Effector CD8-positive, alpha-beta T cell (primary cell): ENCODE data around the gene MGAT4A.
A peak's percentile ranks its signal among the peaks of the same experiment; 100 is the strongest.

Experiments used
- DNase-seq: peaks from one replicate; lab custom pipeline; 2025; lab: John Stamatoyannopoulos, UW

Gene MGAT4A

DNA sequence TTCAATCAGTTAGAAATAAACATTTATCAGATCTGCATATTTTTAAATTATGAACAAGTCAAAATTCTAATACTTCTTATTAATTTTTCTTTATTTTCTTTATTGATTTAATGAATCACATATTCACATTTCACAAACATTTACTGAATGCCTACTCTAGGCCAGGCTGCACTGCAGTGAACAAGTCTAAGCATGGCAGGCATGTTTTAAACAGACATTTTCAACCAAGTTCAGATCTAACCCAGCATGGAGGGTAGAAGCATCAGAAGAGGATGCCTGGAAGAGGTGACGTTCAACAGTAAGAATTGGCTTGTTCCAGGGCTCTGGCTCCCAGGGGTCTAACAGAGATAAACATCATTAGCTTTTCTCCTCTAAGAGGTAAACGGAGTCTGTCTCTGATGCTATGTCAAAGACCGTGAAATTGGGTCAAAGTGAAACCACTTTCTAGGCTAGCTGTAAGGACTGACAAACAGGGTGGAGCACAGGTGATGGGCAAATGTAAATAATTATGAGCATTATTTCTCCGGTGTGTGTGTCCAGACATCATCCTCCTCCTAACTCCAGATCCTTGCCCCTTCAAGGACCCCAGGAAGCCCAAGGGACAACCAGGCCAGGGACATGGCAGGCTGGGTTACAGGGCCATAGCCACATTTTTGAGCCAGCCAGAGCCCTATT lies 72.0 kb downstream of the MGAT4A start:
- no peak for DNase-seq

DNA sequence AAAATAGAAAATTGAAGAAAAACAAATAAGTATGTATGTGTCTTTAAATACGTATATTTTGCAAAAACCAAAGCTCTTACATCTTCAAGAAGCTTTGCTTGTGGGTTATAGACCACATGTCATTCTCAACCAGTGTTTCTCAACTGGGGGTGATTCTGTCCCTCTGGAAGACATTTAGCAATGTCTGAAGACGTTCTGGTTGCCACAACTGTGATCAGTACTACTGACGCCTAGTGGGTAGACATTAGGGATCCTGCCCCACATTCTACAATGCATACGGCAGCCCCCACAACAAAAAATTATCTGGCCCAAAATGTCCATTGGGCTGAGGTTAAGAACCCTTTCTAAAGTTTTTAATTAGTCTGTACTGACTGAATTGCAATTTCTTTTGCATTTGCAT lies 74.1 kb downstream of the MGAT4A start:
- peak; percentile 33 for DNase-seq

- peak; percentile 23 for DNase-seq
These were observed 76.0 kb downstream of the MGAT4A start for GRCh38 chr2:98654699-98655495.

DNA sequence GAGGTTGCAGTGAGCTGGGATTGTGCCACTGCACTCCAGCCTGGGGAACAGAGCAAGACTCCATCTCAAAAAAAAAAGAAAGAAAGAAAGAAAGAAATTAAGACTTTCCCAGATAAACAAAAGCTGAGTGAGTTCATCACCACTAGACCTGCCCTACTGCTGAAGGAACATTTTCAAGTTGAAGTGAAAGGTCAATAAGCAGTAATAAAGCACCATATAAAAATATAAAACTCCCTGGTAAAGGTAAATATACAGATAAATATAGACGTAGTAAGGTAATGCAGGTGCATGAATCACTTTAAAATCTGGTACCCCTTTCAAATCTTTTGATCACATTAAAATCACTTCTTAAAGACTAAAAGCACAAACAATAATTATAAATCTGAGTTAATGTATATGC lies 79.9 kb downstream of the MGAT4A start:
- DNase-seq = no peak

DNA sequence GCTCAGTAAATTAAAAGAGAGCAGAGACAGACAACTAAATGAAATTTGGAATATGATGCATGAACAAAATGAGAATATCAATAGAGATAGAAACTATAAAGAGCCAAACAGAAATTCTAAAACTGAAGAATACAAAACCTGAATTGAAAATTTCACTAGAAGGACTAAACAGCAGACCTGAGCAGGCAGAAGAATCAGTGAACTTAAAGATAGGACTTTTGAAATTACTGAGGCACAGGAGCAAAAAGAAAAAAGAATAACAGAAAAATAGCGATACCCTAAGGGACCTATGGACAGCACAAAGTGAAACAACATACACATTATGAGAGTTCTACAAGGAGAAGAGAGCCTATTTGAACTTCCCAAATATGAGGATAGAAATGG lies 80.9 kb downstream of the MGAT4A start:
- no peak for DNase-seq

GRCh38 chr2:98649135-98649991 lies 81.6 kb downstream of the MGAT4A start:
- DNase-seq = peak; percentile 73

GRCh38 chr2:98648451-98648850 lies 82.5 kb downstream of the MGAT4A start:
- DNase-seq = no peak

DNA sequence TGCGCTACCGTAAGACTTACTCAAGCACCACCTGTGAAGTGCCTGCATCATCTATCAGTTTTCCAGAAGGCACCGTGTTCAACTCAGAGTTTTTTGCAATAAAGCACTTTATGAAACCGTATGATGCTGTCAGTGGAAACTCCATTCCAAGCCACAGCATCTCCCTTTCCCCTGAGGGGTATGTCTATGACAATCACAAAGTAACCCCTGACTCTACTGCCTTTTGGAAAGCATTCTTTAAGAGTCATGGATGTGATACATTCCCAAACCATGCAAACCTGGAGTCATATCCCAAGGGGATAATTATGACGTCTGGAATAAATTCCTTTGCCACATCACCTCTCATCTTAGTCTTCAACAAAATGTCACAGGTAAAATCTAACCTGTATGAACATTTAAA lies 83.3 kb downstream of the MGAT4A start:
- no peak for DNase-seq

GRCh38 chr2:98643496-98644100 lies 87.3 kb downstream of the MGAT4A start:
- DNase-seq = no peak

- no peak for DNase-seq
These were observed 93.4 kb downstream of the MGAT4A start for GRCh38 chr2:98637401-98638147.

- DNase-seq = no peak
These were observed 96.4 kb downstream of the MGAT4A start for GRCh38 chr2:98634406-98635092.

- no peak for DNase-seq
These were observed 98.6 kb downstream of the MGAT4A start for GRCh38 chr2:98632351-98632750.

GRCh38 chr2:98623657-98624056 lies 107.3 kb downstream of the MGAT4A start:
- no peak for DNase-seq

- DNase-seq = no peak
These were observed 113.8 kb downstream of the MGAT4A start for GRCh38 chr2:98617149-98617548.

DNA sequence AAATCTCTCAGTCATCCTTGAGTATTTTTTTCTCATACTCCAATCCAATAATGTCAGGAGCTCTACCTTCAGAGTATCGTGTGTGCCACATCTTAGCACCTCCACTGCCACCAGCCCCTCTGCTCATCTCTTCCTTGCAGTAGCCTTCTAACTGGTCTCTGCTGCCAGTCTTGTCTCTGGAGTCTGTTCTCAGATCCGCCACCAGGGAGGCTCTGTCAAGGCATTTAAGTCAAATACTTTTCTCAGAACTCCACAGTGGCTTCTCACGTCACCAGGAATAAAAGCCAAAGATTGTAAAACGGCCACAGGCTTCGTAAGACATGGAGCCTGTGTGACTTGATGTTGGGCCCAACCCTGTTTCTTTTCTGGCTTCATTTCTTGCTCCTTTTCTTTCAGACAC lies 115.5 kb downstream of the MGAT4A start:
- DNase-seq = no peak

DNA sequence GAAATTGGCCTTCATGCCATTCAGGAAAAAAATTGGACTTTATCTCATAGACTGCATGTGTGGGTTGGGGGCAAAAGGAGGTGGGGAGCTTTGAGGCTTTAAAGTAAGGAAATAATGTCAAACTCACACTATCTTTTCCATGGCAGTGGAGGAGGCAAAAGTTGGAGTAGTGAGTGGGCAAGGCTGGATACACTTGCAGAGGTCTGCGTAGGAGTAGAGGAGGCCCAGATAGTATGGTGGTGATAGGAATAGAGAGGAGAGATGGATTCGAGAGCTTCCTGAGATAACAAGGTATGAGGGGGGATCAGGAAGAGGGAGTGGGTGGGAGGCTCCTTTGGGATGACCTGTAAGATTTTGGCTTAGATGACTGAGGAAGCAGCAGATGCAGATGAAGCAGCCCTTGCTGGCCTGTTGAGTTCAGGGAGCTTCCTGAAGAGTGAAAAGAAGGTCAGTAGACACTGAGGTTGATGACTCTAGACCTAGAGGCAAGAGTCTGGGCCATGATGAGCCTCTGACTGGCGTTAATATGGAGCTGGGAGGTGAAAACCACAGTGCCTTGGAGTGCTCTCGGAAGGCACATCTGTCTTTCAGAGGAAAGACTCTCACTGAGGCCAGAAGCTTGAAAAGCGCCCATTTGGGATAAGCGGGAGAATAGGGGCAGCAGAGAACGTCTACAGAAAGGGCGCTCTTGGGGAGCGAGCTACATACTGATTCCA lies 116.8 kb downstream of the MGAT4A start:
- no peak for DNase-seq

DNA sequence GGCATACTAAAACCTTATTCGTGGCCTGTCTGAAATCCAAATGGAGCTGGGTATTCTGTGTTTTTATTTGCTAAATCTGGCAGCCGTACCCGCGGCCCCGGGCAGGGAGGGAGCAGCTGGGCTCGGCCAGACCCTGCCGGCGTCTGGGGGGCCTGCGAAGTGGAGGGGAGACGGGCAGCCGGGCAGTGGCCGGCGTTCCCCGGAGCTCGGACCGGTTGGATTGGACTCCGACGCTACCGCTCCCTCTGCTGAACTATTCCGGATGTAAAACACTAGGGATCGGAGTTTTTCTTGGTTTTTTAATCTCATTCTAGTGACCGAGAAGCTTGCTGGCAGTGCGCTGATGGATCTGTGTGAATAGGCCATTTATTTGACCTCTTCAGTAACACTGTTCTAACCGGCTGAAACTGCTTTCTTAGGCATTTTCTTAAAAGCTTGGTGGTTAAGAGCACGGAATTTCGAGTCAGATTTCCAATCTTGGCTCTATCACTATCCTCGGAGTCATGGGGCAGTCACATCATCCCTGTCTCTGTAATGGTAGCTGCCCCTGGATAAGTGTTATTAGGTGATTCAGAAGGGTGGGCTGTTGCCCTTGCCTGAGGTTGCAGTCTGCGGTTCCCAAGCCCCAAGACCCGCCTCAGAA lies 121.8 kb downstream of the MGAT4A start:
- no peak for DNase-seq

DNA sequence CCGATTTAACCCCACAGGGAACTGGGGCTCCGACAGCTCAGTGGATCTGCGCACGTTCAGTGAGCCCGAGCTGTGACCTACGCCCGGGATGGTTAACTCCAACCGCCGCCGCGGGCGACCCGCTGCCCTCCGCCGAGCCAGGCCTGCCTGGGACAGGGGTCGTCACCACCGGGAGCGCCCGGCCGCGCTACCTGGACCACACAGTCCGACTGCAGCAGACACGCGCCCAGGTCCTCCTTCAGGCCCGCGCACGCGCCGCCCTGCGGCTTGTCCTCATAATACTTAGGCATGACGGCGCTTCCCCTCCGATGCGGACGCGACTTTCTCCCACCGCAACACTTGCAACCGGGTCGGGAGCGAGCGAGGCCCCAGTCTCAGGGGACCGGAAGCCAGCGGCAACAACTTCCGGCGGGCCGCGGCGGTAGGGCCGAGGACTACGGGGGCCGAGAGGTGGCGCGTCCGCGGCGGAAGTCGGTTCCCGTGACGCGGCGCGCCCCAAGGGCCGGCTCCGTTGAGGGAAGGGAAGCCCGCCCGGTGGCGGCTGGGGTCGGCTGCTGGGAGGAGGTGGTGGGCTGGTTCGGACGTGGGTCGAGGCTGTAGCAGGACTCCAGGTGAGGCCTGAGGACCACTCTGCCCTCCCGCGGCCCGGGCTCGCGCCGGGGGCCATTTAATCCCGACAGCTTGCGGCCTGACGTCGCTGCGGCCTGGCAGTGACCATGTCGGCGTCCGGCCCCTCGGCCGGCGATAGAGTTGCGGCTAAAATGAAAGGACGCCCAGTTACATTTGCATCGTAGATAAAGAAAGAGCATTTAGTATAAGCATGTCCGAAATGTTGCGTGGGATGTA lies 122.6 kb downstream of the MGAT4A start, which contains the start of the genes COA5 and UNC50:
COA5 (minus strand) TSS at position 397 of the 846 bp plus-strand sequence; CDS start at position 290, 107 bp downstream.
UNC50 (plus strand) TSS at position 474 of the 846 bp plus-strand sequence. CDS start 1,171 bp downstream, outside the sequence.
- DNase-seq = peak; percentile 84
